Omental fat pad (tissue), 4 donors: ENCODE data around the gene OVOL2. TPM values are rescaled to one million over a fixed set of nuclear protein-coding genes. Genes with fewer than 3 reads are reported as not detected.

ENCODE experiments used
- ATAC-seq: fragments of 150-250 bp; one replicate; pipeline ENCODE4 v1.9.1; 2016; ENCODE audit warnings: mild to moderate bottlenecking, moderate library complexity; ENCODE audit not compliant: low FRiP score
- DNase-seq: peaks from one replicate; pipeline ENCODE4 v3.0.0-alpha.2; 2019; ENCODE audit warnings: low spot score
- CTCF ChIP-seq, 3 donors: fragments of 450-650 bp; IDR thresholded peaks; one replicate each; pipeline ENCODE4 v1.5.1; 2016 to 2017; ENCODE audit warnings: antibody characterized with exemption in 3 of 3, mild to moderate bottlenecking in 3 of 3, moderate library complexity in 2 of 3
- total RNA-seq, 4 donors: library from RNA; depleted of rRNA; stranded (reverse); fragments of >200 nt; gene quantifications; one replicate each; pipeline ENCODE4 v1.1.0, GENCODE V29; 2016

OVOL2 gene
- total RNA-seq, 4 donors from 2014 or later = not detected

GRCh38 chr20:18014411-18014810, 43.3 kb downstream of the OVOL2 start:
- DNase-seq = no peak
- no peak for ATAC-seq
- TF ChIP-seq CTCF (IDR thresholded peaks at IDR 0.05) = no peak

GRCh38 chr20:18012901-18013300, 44.8 kb downstream of the OVOL2 start:
- DNase-seq (no peak), ATAC-seq (no peak)
- no peak for TF ChIP-seq CTCF (IDR thresholded peaks at IDR 0.05)

GRCh38 chr20:18011951-18012645, 45.6 kb downstream of the OVOL2 start:
- TF ChIP-seq CTCF (IDR thresholded peaks at IDR 0.05) = no peak
- ATAC-seq (no peak), DNase-seq (no peak)

- DNase-seq (no peak), ATAC-seq (no peak)
- no peak for TF ChIP-seq CTCF (IDR thresholded peaks at IDR 0.05)
Observed at GRCh38 chr20:18011482-18011881, 46.2 kb downstream of the OVOL2 start.

GRCh38 chr20:18009116-18009515, 48.6 kb downstream of the OVOL2 start:
- ATAC-seq = no peak
- DNase-seq = no peak
- TF ChIP-seq CTCF (IDR thresholded peaks at IDR 0.05) = no peak

GRCh38 chr20:18007534-18008292, 50.0 kb downstream of the OVOL2 start:
- no peak for DNase-seq
- ATAC-seq = no peak
- TF ChIP-seq CTCF (IDR thresholded peaks at IDR 0.05) = no peak

GRCh38 chr20:18006684-18007083, 51.0 kb downstream of the OVOL2 start:
- ATAC-seq = no peak
- TF ChIP-seq CTCF (IDR thresholded peaks at IDR 0.05) = no peak
- no peak for DNase-seq
